HEK293 (cell line): ENCODE results near the gene ZNF574.

Experiments
- CTCF ChIA-PET: fragments of 350-600 bp; formaldehyde crosslinking; extraction: SDS; loops from one replicate; lab custom pipeline; 2021; ENCODE audit warnings: antibody characterized with exemption; lab: Yijun Ruan, JAX
- POLR2A ChIA-PET: fragments of 300-600 bp; formaldehyde crosslinking; extraction: SDS; loops from one replicate; lab custom pipeline; 2020; ENCODE audit warnings: antibody characterized with exemption, inconsistent platforms; lab: Yijun Ruan, JAX
- H3K27ac ChIP-seq: fragments of 200-500 bp; sonication (Bioruptor generic); 2 replicates; pipeline ENCODE4 v1.5.1; 2014; ENCODE audit warnings: low read depth, low read length, control low read depth, inconsistent platforms; ENCODE audit errors: extremely low read depth
- H3K36me3 ChIP-seq, 2 experiments: fragments of 200-500 bp in 1 of 2; sonication (Bioruptor generic) in 1 of 2; 1 replicate in 1 of 2; 2 replicates in 1 of 2; pipeline ENCODE4 v1.5.1; 2014 to 2017; ENCODE audit warnings: inconsistent platforms in 2 of 2, low read length in 2 of 2; ENCODE audit not compliant: control insufficient read depth in 2 of 2, insufficient read depth in 1 of 2
- H3K4me1 ChIP-seq: fragments of 200-500 bp; sonication (Bioruptor generic); 2 replicates; pipeline ENCODE4 v1.5.1; 2014; ENCODE audit warnings: mild to moderate bottlenecking, low read length, inconsistent platforms; ENCODE audit not compliant: control insufficient read depth, insufficient read depth
- H3K4me3 ChIP-seq: 2 replicates; pipeline ENCODE4 v1.5.1; 2011; ENCODE audit warnings: low read depth, mild to moderate bottlenecking, control low read depth, low read length, moderate library complexity
- H3K9me3 ChIP-seq: fragments of 200-500 bp; sonication (Bioruptor generic); 2 replicates; pipeline ENCODE4 v1.5.1; 2014; ENCODE audit warnings: low read depth, low read length, inconsistent platforms; ENCODE audit not compliant: control insufficient read depth, insufficient read depth
- BCL6B ChIP-seq: fragments of 450-650 bp; formaldehyde crosslinking; IDR thresholded peaks from 2 replicates; pipeline ENCODE4 v1.5.1; 2017; ENCODE audit warnings: missing biosample characterization, missing genetic modification characterization
- KLF8 ChIP-seq: fragments of 450-650 bp; formaldehyde crosslinking; IDR thresholded peaks from 2 replicates; pipeline ENCODE4 v1.5.1; 2016; ENCODE audit warnings: missing biosample characterization, missing genetic modification characterization
- SCRT1 ChIP-seq: fragments of 450-650 bp; formaldehyde crosslinking; IDR thresholded peaks from 2 replicates; pipeline ENCODE4 v1.5.1; 2016; ENCODE audit warnings: missing biosample characterization, missing genetic modification characterization, borderline replicate concordance
- SCRT2 ChIP-seq: fragments of 450-650 bp; formaldehyde crosslinking; IDR thresholded peaks from 2 replicates; pipeline ENCODE4 v1.5.1; 2016; ENCODE audit warnings: missing biosample characterization, missing genetic modification characterization
- ZBTB26 ChIP-seq: fragments of 450-650 bp; formaldehyde crosslinking; optimal IDR thresholded peaks from 2 replicates; pipeline ENCODE3; 2016; ENCODE audit warnings: missing biosample characterization, mild to moderate bottlenecking, missing genetic modification characterization
- ZFP3 ChIP-seq: fragments of 450-650 bp; formaldehyde crosslinking; IDR thresholded peaks from 2 replicates; pipeline ENCODE4 v1.5.1; 2016; ENCODE audit warnings: low read depth, missing biosample characterization, missing genetic modification characterization
- ZNF121 ChIP-seq: fragments of 450-650 bp; formaldehyde crosslinking; IDR thresholded peaks from 2 replicates; pipeline ENCODE4 v1.5.1; 2016; ENCODE audit warnings: missing biosample characterization, missing genetic modification characterization
- ZNF223 ChIP-seq: fragments of 450-650 bp; formaldehyde crosslinking; IDR thresholded peaks from 2 replicates; pipeline ENCODE4 v1.5.1; 2016; ENCODE audit warnings: missing biosample characterization, missing genetic modification characterization
- ZNF24 ChIP-seq: fragments of 450-650 bp; formaldehyde crosslinking; IDR thresholded peaks from 2 replicates; pipeline ENCODE4 v1.5.1; 2016; ENCODE audit warnings: missing biosample characterization, missing genetic modification characterization
- ZNF335 ChIP-seq: fragments of 450-650 bp; formaldehyde crosslinking; conservative IDR thresholded peaks from 2 replicates; pipeline ENCODE4 v1.5.1; 2016; ENCODE audit warnings: missing biosample characterization, missing genetic modification characterization
- ZNF416 ChIP-seq: fragments of 450-650 bp; formaldehyde crosslinking; IDR thresholded peaks from 2 replicates; pipeline ENCODE4 v1.5.1; 2016; ENCODE audit warnings: missing biosample characterization, missing genetic modification characterization
- ZNF449 ChIP-seq: fragments of 450-650 bp; formaldehyde crosslinking; IDR thresholded peaks from 2 replicates; pipeline ENCODE4 v1.5.1; 2017; ENCODE audit warnings: missing biosample characterization, mild to moderate bottlenecking, missing genetic modification characterization, moderate library complexity
- ZNF571 ChIP-seq: fragments of 450-650 bp; formaldehyde crosslinking; IDR thresholded peaks from 2 replicates; pipeline ENCODE4 v1.5.0; 2017; ENCODE audit warnings: missing biosample characterization, missing genetic modification characterization
- ZNF677 ChIP-seq: fragments of 450-650 bp; IDR thresholded peaks from 2 replicates; pipeline ENCODE4 v1.5.0; 2018; ENCODE audit warnings: missing biosample characterization, mild to moderate bottlenecking, missing genetic modification characterization, moderate library complexity
- ZNF692 ChIP-seq: fragments of 450-650 bp; formaldehyde crosslinking; IDR thresholded peaks from 2 replicates; pipeline ENCODE4 v1.5.1; 2016; ENCODE audit warnings: missing biosample characterization, missing genetic modification characterization
- ZNF747 ChIP-seq: fragments of 450-650 bp; formaldehyde crosslinking; IDR thresholded peaks from 2 replicates; pipeline ENCODE4 v1.5.1; 2016; ENCODE audit warnings: missing biosample characterization, missing genetic modification characterization
- ZNF768 ChIP-seq: fragments of 450-650 bp; formaldehyde crosslinking; IDR thresholded peaks from 2 replicates; pipeline ENCODE4 v1.5.1; 2018; ENCODE audit warnings: missing biosample characterization, mild to moderate bottlenecking, missing genetic modification characterization
- ZNF830 ChIP-seq: fragments of 450-650 bp; IDR thresholded peaks from 2 replicates; pipeline ENCODE4 v1.5.0; 2018; ENCODE audit warnings: missing biosample characterization, missing genetic modification characterization, low read depth, mild to moderate bottlenecking, moderate library complexity
- ZSCAN23 ChIP-seq: fragments of 450-650 bp; formaldehyde crosslinking; IDR thresholded peaks from 2 replicates; pipeline ENCODE4 v1.5.1; 2016; ENCODE audit warnings: missing biosample characterization, missing genetic modification characterization

ZNF574 gene

GRCh38 chr19:42048992-42049391 is 27.0 kb upstream of the ZNF574 start (continued):
- 0 out of 2 replicates have a peak, but pooled peaks have one; percentile 4 for TF ChIP-seq BCL6B
- no peak for TF ChIP-seq ZNF24 (tag by site-specific recombination)

- POLR2A ChIA-PET, result interaction anchor here (0.6 to 2.0 kb wide), 2 partner anchors 25 to 208 kb away, joined by 5 to 6 read pairs; partner anchors contain the start of gene ZNF574
- CTCF ChIA-PET, result interaction anchor here (0.7 to 2.4 kb wide), 5 partner anchors 13 to 23 kb away, joined by 3 to 16 read pairs (median 4); no protein-coding TSS in a partner anchor
Measured at GRCh38 chr19:42051166-42052115, 24.5 kb upstream of the ZNF574 start.

GRCh38 chr19:42052241-42052863 is 23.6 kb upstream of the ZNF574 start:
- peak; percentile 58 for TF ChIP-seq ZNF335 (tag by site-specific recombination)
- TF ChIP-seq ZNF747 (tag by site-specific recombination), result no peak
- ChIA-PET CTCF (interaction anchor here (0.7 to 2.1 kb wide), 4 partner anchors 14 to 24 kb away, joined by 3 to 14 read pairs (median 4); no protein-coding TSS in a partner anchor), POLR2A (interaction anchor here (0.6 to 2.0 kb wide), 3 partner anchors 22 to 209 kb away, joined by 3 to 6 read pairs (median 5); partner anchors contain the start of gene ZNF574)
- H3K4me3 ChIP-seq, result no peak overlapping the region
- H3K9me3 ChIP-seq, result no peaks in the 10 kb centered on the region
- H3K4me1 ChIP-seq, result peaks cover 5% of the 10 kb centered on the region; the same call in 1 of the 2 replicates
- H3K36me3 ChIP-seq, result no peaks in the 10 kb centered on the region
- no peak overlapping the region for H3K27ac ChIP-seq

More at GRCh38 chr19:42051166-42052115, 24.5 kb upstream of the ZNF574 start:
- no peak overlapping the region for H3K27ac ChIP-seq
- peak; percentile 81 for TF ChIP-seq ZFP3
- TF ChIP-seq ZNF223 (tag by site-specific recombination), result 0 out of 2 replicates have a peak, but pooled peaks have one; percentile 13
- no peak for TF ChIP-seq KLF8 (tag by site-specific recombination)
- no peak overlapping the region for H3K4me3 ChIP-seq
- no peaks in the 10 kb centered on the region; a peak in 1 of 3 replicates for H3K36me3 ChIP-seq
- no peaks in the 10 kb centered on the region for H3K9me3 ChIP-seq
- peaks cover 5% of the 10 kb centered on the region; the same call in 1 of the 2 replicates for H3K4me1 ChIP-seq

- Histone ChIP-seq H3K4me1 (peaks cover 5% of the 10 kb centered on the region; the same call in 1 of the 2 replicates), H3K9me3 (no peaks in the 10 kb centered on the region), H3K4me3 (no peak overlapping the region), H3K36me3 (no peaks in the 10 kb centered on the region), H3K27ac (no peak overlapping the region)
- ChIA-PET CTCF (interaction anchor here (0.6 to 1.3 kb wide), 2 partner anchors 18 to 44 kb away, joined by 3 read pairs; no protein-coding TSS in a partner anchor), POLR2A (interaction anchor here (2.0 kb wide), 1 partner anchor 23 kb away, joined by 6 read pairs; the partner anchor contains the start of gene ZNF574)
- no peak for TF ChIP-seq ZNF449 (tag by site-specific recombination)
- no peak for TF ChIP-seq ZNF416 (tag by site-specific recombination)
- TF ChIP-seq ZNF692 (tag by site-specific recombination), result no peak
- no peak for TF ChIP-seq ZNF677 (tag by site-specific recombination)
- TF ChIP-seq SCRT2, result peak; percentile 54; the same call in 1 of the 2 replicates
- TF ChIP-seq ZNF768 (tag by site-specific recombination), result peak; percentile 98
- no peak for TF ChIP-seq ZNF121 (tag by site-specific recombination)
- no peak for TF ChIP-seq ZNF571 (tag by site-specific recombination)
- no peak for TF ChIP-seq ZSCAN23 (tag by site-specific recombination)
- no peak for TF ChIP-seq ZBTB26 (tag by site-specific recombination)
- TF ChIP-seq SCRT1, result 0 out of 2 replicates have a peak, but pooled peaks have one; percentile 24
- no peak for TF ChIP-seq ZNF830 (tag by site-specific recombination)
Measured at GRCh38 chr19:42053037-42053935, 22.7 kb upstream of the ZNF574 start.
